Measurements from ENCODE around the gene MED26. TPM values are rescaled to one million over a fixed set of nuclear protein-coding genes. Genes with fewer than 3 reads are reported as not detected.

MED26 gene
- total and polyA plus RNA-seq, 2 experiments from 2014 or later: 9.1 to 14.2 TPM

GRCh38 chr19:16620018-16620417 lies 8.0 kb downstream of the MED26 start:
- Histone ChIP-seq H3K27me3 (no peaks in the 10 kb centered on the region), H3K4me1 (ENCODE audit: low read depth) (no peaks in the 10 kb centered on the region), H3K27ac (no peak overlapping the region), H3K4me3 (no peak overlapping the region), H3K9me3 (ENCODE audit: low read depth) (no peaks in the 10 kb centered on the region), H3K36me3 (no peaks in the 10 kb centered on the region)
- TF ChIP-seq CTCF (IDR thresholded peaks at IDR 0.05; ENCODE audit: low read depth, low read length): no peak
- DNase-seq (ENCODE audit: low read depth in 1 of 2, low spot score in 1 of 2): no peak

- no peak overlapping the region for H3K27ac ChIP-seq
- H3K4me3 ChIP-seq: no peak overlapping the region
- no peaks in the 10 kb centered on the region for H3K27me3 ChIP-seq
- TF ChIP-seq CTCF (IDR thresholded peaks at IDR 0.05; ENCODE audit: low read depth, low read length): no peak
- H3K9me3 ChIP-seq (ENCODE audit: low read depth): no peaks in the 10 kb centered on the region
- H3K4me1 ChIP-seq (ENCODE audit: low read depth): no peaks in the 10 kb centered on the region
- H3K36me3 ChIP-seq: no peaks in the 10 kb centered on the region
- DNase-seq (ENCODE audit: low read depth in 1 of 2, low spot score in 1 of 2): no peak
These were observed 8.5 kb downstream of the MED26 start for GRCh38 chr19:16619457-16619856.

DNA sequence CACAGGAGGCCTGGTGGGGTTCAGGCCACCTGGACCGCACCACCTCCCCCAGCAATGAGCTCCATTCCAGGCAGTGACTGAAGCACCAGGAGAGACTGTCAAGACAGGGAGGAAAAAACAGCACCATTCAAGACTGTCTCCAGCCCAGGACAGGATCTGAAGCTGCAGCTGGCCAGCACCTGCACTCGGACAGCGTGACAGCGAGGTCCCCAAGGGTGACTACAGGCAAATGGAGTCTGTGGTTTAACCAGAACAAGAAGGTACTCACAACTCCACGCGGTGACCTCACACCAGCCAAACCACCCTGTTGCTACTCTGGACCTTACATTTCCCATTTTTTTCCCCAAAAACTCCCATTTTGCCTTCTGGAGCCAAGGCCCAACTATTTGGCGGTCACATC lies 9.8 kb downstream of the MED26 start:
- no peak for TF ChIP-seq CTCF (IDR thresholded peaks at IDR 0.05; ENCODE audit: low read depth, low read length)
- no peaks in the 10 kb centered on the region for H3K9me3 ChIP-seq (ENCODE audit: low read depth)
- H3K27me3 ChIP-seq: no peaks in the 10 kb centered on the region
- no peak overlapping the region for H3K27ac ChIP-seq
- H3K36me3 ChIP-seq: no peaks in the 10 kb centered on the region
- DNase-seq (ENCODE audit: low read depth in 1 of 2, low spot score in 1 of 2): no peak
- no peaks in the 10 kb centered on the region for H3K4me1 ChIP-seq (ENCODE audit: low read depth)
- no peak overlapping the region for H3K4me3 ChIP-seq

DNA sequence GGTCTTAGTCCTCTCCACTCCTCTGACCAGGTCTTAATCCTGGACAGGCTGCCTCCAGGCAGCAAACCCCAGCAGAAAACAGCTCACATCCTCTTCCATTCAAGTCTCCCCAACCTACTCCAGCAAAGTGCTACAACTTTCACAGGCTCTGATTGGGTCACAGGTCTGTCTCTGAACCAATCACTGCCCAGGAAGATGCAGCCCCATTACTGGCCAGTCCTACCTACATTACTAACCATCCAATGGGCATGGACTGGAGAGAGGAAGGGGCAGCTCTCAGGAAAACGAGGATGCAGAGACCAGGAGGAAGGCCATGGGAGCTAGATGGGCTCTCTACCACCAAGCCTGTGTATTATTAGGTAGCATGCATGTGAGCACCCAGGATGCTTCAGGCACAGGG lies 12.2 kb downstream of the MED26 start:
- Histone ChIP-seq H3K9me3 (ENCODE audit: low read depth) (no peaks in the 10 kb centered on the region), H3K36me3 (no peaks in the 10 kb centered on the region), H3K27me3 (no peaks in the 10 kb centered on the region), H3K4me1 (ENCODE audit: low read depth) (peaks cover 7% of the 10 kb centered on the region), H3K4me3 (no peak overlapping the region), H3K27ac (no peak overlapping the region)
- no peak for DNase-seq (ENCODE audit: low read depth in 1 of 2, low spot score in 1 of 2)
- TF ChIP-seq CTCF (IDR thresholded peaks at IDR 0.05; ENCODE audit: low read depth, low read length): no peak

- no peak for TF ChIP-seq CTCF (IDR thresholded peaks at IDR 0.05; ENCODE audit: low read depth, low read length)
- H3K4me1 ChIP-seq (ENCODE audit: low read depth): peaks cover 7% of the 10 kb centered on the region
These were observed 13.1 kb downstream of the MED26 start for GRCh38 chr19:16614941-16615340.

GRCh38 chr19:16613841-16614240 lies 14.2 kb downstream of the MED26 start:
- DNase-seq (ENCODE audit: low read depth in 1 of 2, low spot score in 1 of 2): no peak
- TF ChIP-seq CTCF (IDR thresholded peaks at IDR 0.05; ENCODE audit: low read depth, low read length): no peak
- no peak overlapping the region for H3K27ac ChIP-seq
- H3K4me1 ChIP-seq (ENCODE audit: low read depth): peaks cover 7% of the 10 kb centered on the region
- H3K27me3 ChIP-seq: no peaks in the 10 kb centered on the region
- no peaks in the 10 kb centered on the region for H3K36me3 ChIP-seq
- no peaks in the 10 kb centered on the region for H3K9me3 ChIP-seq (ENCODE audit: low read depth)
- no peak overlapping the region for H3K4me3 ChIP-seq

More at GRCh38 chr19:16614941-16615340, 13.1 kb downstream of the MED26 start:
- DNase-seq (ENCODE audit: low read depth in 1 of 2, low spot score in 1 of 2): no peak
- H3K9me3 ChIP-seq (ENCODE audit: low read depth): no peaks in the 10 kb centered on the region
- no peak overlapping the region for H3K4me3 ChIP-seq
- H3K27ac ChIP-seq: no peak overlapping the region
- H3K36me3 ChIP-seq: no peaks in the 10 kb centered on the region
- H3K27me3 ChIP-seq: no peaks in the 10 kb centered on the region
